ENCODE measurements around the gene NRTN. TPM values are rescaled to one million over a fixed set of nuclear protein-coding genes. Genes with fewer than 3 reads are reported as not detected.

NRTN gene
- total RNA-seq, 1 donor from 2014 or later: 6.2 TPM

DNA sequence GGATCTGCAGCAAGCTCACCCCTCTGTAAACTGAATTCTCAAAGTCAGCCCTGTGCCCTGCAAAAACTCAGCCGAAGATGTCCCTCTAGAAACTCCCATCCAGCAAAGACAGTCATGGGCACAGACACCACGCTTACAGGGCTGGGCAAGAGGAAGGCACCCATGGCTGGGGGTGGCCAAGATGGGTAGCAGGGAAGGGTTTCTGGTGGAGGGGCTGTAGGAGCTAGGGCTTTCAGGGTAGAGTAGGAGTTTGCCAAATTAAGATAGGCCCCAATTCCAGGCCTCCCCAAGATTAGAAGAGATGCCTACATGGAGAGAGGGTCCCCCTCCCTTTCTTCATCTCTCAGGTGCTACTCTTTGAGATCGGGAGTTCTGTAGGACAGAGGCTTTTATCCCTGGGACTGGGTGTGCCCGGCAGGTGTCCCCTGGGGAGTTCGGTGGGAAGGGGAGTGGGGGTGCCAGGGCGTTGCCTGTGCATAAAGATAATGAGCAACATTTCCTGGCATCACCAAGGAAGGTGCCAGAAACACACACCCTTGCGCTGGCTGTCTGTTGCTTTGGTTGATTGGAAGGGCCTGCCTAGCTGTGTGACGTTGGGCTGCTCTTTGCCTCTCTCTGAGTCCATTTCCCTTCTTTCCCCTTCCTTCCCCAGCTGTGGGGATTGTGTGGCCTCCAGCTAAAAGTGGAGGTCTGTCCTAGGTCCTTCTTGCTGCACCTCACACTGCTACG is 9.4 kb downstream of the NRTN start:
- DNase-seq (ENCODE audit: low spot score): no peak

DNA sequence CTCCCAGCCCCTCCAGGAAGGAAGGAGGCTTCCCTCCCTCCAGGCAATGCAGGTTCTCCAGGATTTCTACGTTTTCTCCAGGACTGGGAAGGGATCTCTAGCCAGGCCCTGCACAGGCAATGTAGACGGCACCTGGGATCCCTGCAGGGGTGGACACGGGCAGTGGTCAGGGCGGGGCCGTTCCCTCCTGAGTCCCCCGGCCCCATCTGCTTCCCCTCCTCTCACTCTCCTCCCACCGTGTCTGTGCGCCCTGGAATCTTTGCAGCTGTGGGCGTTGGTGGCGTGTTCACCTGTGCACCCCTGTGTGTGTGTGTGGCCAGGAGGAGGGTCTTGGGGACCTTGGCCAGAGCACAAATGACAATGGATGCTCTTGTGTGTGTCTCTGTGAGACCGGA is 10.0 kb downstream of the NRTN start:
- DNase-seq (ENCODE audit: low spot score): no peak

GRCh38 chr19:5817218-5817617 is 12.4 kb downstream of the NRTN start:
- DNase-seq (ENCODE audit: low spot score): no peak

GRCh38 chr19:5818594-5818993 is 13.7 kb downstream of the NRTN start:
- no peak for DNase-seq (ENCODE audit: low spot score)

GRCh38 chr19:5820785-5821184 is 15.9 kb downstream of the NRTN start:
- no peak for DNase-seq (ENCODE audit: low spot score)

DNA sequence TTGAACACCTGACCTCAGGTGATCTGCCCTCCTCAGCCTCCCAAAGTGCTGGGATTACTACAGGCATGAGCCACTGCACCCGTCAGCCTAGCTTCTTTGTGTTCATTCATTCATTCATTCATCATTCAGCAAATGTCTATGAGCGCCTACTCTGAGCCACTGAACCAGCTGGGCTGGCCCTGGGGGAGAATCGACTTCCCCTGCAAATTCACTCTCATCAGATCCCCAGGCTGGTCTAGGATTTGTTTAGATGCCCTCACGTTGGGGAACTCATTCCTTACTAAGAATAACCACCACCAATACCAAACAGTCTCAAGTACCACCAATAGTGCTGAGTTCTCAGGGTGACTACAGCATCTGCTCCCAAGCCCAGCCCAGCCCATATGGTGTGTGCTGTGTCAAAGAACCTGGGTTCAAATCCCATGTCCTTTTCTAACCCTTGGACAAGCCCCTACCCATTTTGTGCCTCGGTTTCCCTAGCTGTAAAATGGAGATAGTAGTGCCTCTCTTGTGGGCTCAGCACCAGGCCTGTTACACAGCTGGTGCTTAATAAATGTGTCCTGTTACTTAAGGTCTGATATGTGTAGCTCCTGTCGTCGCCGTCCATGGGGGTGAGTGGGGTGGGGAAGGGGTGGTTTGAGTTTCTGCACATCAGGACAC is 16.8 kb downstream of the NRTN start:
- no peak for DNase-seq (ENCODE audit: low spot score)

DNA sequence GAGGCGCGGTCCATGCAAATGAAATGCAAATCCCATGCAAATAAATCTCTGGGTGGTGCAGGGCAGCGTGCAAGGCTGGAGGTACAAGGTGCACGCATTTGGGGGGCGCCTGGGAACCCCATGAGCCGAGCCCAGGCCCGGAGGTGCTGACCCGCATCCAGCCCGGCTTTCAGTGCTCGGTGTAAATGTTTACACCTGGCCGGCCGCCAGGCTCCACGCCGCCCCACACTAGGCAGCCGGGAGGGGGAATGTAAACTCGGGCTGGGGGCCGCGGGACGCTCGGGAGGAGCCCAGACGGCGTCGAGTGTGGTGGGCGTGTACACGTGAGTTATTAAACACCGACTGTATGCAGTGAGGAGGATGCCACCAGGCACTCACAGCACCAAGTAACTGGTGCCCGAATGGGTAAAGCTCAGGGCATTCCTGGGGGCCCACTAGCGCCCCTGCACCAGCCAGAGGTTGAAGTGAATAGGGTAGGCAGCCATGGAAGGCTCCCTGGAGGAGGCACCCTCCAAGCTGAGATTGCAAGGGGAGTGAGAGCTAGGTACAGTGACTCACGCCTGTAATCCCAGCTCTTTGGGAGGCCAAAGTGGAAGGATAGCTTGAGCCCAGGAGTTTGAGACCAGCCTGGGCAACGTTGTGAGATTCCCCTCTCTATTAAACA is 17.4 kb downstream of the NRTN start:
- DNase-seq (ENCODE audit: low spot score): no peak

DNA sequence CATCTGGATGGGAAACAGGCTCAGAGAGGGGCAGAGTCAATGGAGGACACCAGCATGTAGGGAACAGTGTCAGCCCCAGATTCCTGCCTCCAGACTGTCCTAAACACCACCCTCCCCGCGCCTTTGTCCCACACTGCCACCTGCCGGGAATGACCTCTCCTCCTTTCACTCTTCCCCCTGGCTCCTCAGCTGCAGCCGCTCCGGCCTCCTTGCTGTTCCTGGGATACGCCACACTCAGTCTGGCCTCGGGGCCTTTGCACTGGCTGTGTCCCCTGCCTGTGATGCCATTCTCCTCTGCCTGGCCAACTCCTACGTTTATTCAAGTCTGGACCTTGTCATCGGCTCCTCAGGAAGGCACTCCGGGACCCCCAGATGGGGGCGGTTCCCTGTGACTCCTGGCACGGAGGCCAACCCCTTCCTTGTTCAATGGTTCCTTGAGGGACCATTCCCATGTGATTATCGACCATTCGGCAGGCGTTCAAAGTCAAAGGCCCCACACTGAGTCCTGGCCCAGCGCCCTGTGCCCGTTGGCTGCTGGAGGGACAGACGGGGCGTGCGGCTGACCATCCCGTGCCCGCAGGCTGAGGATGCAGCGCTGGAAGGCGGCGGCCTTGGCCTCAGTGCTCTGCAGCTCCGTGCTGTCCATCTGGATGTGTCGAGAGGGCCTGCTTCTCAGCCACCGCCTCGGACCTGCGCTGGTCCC is 18.9 kb downstream of the NRTN start:
- peak; percentile 58 for DNase-seq (ENCODE audit: low spot score)

- DNase-seq (ENCODE audit: low spot score): no peak
Measured at GRCh38 chr19:5824751-5825150, 19.9 kb downstream of the NRTN start.

DNA sequence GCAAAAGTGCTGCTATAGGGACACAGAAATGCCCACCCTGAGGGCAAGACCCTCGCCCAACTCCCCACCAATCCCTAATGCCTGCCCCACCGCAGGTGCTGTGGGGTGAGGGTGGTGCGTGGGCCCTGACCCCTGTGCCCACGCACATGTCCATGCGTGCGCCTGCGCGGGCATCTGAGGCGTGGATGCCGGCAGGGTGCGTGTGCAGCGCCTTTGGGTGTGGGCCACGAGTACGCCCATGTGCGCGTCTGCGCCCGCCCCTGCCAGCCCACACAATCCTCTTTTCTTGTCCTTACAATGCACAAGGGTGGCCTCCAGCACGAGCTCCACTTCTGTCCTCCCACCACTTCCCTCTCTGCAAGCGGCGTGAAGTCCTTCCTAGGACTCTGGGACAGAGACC is 20.3 kb downstream of the NRTN start:
- DNase-seq (ENCODE audit: low spot score): no peak

GRCh38 chr19:5826531-5827341 is 21.9 kb downstream of the NRTN start:
- no peak for DNase-seq (ENCODE audit: low spot score)

- DNase-seq (ENCODE audit: low spot score): no peak
Measured at GRCh38 chr19:5827342-5827890, 22.5 kb downstream of the NRTN start.

DNA sequence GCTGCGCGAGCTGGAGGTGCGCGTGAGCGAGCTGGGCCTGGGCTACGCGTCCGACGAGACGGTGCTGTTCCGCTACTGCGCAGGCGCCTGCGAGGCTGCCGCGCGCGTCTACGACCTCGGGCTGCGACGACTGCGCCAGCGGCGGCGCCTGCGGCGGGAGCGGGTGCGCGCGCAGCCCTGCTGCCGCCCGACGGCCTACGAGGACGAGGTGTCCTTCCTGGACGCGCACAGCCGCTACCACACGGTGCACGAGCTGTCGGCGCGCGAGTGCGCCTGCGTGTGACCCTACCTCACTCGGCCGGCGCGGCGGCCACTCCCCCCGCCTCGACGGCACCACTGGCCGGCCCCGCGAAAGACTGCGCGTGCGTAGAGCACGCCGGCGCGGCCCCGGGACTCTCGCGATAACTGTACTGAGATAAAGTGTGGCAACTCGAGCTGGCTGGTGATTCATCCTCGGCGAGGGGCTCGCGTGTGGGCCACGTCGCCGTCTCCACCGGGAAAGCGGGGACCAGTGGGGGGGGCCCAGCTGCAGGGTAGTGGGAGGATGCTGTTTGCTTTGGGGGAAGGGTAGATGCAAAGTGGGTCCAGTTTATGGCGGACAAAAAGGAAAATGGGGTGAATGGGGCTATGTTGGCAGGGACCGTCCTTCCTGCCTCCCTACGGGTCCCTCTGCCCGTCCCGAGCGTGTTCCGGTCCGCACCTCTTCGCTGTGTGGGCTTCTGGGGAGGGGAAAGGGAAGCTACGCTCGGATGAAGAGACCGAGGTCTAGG is 23.2 kb downstream of the NRTN start:
- DNase-seq (ENCODE audit: low spot score): peak; percentile 96

GRCh38 chr19:5828661-5829566 is 24.0 kb downstream of the NRTN start:
- no peak for DNase-seq (ENCODE audit: low spot score)

DNA sequence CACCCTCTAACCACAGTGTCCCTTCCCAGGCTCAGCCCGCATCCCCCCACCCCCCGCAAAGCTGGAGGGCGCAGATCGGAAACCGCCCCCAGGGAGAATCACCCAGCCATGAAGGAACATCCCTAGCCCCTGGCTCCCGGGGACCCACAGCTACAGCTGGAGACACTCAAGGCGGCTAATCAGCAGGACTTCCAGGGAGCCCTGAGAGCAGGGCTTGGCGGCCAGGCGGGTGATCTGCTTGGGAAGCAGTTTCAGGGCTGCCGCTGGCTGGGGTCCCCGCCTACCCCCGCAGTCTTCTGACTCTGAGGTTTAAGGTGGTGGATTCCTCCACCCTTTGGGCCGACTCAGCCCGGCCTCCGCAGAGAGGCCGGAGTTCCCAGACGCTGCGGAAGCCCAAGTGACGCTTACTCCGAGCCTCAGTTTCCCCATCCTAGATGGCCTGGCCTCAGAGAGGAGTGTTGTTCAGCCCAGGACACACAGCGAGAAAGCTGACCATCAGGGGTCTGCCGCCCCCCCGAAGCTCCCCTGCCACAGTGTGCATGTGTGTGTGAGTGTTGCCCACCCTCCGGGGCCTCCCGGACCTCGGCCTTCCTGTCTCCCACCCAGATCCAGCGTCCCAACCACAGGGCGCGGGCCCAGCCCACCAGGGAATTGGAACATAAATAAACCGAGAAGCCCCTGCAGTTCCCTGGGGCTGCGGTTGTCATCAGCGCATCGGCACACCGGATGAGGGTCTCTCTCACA is 24.9 kb downstream of the NRTN start:
- DNase-seq (ENCODE audit: low spot score): no peak

GRCh38 chr19:5831159-5831558 is 26.3 kb downstream of the NRTN start:
- no peak for DNase-seq (ENCODE audit: low spot score)

- DNase-seq (ENCODE audit: low spot score): no peak
Measured at GRCh38 chr19:5832061-5832460, 27.2 kb downstream of the NRTN start.

GRCh38 chr19:5832527-5833216 is 27.8 kb downstream of the NRTN start:
- no peak for DNase-seq (ENCODE audit: low spot score)
